GM10266 (cell line): ENCODE measurements around the gene ELOVL5.
A peak's percentile ranks its signal among the peaks of the same experiment; 100 is the strongest.
"Not testable (repeated sequence)": the region's sequence is repeated elsewhere in the genome, so short reads cannot be mapped to it uniquely, and the experiment has no call there.

Experiments used
- DNase-seq: peaks from one replicate; pipeline ENCODE4 v3.0.0; 2012; ENCODE audit errors: extremely low spot score
- TF ChIP-seq, protein P1 (sequence below): IDR thresholded peaks from 2 replicates; pipeline ENCODE4 v1.5.1; 2012; ENCODE audit warnings: mild to moderate bottlenecking, low read depth; ENCODE audit not compliant: control insufficient read depth, insufficient read depth; ENCODE audit errors: missing control alignments

Gene ELOVL5

DNA sequence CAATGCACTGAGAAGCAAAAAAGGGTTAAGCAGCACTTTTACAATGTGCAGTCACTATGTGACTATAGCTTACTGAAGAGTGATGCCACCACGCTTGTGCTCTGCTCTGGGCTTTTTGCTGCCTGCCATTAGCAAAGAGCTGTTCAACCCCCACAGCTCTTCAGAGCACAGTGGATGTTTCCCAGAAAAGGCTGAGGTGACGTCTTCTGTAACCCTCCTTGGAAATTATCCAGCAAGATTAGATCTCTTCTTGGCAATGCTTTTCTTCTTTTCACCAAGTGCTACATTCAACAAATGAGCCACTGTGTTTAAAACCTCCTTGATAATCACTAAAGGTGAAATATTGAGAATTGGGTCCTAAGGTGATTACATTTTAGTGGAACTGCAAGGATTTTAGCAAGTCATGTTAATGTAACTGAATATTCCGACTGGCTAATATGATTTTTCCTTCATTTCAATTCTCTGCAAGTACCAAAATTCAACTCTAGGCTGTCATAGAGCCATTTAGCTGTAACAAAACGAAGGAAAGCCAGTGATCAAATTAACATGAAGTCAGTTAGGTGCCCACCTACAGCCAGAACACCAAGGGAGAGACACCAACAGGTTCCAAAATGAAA, 34.9 kb downstream of the ELOVL5 start:
- DNase-seq: no peak
- TF ChIP-seq, protein P1, sequence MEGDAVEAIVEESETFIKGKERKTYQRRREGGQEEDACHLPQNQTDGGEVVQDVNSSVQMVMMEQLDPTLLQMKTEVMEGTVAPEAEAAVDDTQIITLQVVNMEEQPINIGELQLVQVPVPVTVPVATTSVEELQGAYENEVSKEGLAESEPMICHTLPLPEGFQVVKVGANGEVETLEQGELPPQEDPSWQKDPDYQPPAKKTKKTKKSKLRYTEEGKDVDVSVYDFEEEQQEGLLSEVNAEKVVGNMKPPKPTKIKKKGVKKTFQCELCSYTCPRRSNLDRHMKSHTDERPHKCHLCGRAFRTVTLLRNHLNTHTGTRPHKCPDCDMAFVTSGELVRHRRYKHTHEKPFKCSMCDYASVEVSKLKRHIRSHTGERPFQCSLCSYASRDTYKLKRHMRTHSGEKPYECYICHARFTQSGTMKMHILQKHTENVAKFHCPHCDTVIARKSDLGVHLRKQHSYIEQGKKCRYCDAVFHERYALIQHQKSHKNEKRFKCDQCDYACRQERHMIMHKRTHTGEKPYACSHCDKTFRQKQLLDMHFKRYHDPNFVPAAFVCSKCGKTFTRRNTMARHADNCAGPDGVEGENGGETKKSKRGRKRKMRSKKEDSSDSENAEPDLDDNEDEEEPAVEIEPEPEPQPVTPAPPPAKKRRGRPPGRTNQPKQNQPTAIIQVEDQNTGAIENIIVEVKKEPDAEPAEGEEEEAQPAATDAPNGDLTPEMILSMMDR: no peak

DNA sequence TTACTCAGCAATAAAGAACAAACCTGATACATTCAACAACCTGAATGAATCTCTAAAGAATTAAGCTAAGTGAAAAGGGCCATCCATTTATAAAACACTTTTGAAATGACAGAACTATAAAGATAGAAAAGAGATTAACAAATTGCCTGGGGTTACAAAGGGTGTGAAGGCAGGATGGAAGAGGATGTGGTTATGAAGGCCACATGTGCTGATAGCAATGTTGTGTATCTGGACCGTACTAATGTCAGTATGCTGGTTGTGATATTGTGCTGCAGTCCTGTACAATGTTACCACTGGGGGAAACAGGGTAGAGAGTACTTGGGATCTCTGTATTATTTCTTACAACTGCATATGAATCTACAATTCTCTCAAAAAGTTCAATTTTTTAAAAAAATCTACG, 36.4 kb downstream of the ELOVL5 start:
- DNase-seq: no peak

DNA sequence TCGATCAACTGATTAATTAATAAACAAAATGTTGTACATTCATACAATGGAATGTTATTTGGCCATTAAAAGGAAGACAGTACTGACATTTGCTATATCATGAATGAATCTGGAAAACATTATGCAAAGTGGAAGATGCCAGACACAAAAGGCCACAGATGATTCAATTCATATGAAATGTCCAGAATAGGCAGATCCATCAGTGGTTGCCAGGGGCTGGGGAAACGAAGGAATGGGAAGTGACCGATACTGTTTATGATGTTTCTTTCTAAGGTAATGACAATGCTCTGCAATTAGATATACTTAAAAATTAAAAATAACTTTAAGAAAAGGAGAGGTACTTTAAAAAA, 37.2 kb downstream of the ELOVL5 start:
- DNase-seq: no peak
- TF ChIP-seq, protein P1: no peak

More for the DNA sequence above, 36.4 kb downstream of the ELOVL5 start:
- TF ChIP-seq, protein P1: no peak

DNA sequence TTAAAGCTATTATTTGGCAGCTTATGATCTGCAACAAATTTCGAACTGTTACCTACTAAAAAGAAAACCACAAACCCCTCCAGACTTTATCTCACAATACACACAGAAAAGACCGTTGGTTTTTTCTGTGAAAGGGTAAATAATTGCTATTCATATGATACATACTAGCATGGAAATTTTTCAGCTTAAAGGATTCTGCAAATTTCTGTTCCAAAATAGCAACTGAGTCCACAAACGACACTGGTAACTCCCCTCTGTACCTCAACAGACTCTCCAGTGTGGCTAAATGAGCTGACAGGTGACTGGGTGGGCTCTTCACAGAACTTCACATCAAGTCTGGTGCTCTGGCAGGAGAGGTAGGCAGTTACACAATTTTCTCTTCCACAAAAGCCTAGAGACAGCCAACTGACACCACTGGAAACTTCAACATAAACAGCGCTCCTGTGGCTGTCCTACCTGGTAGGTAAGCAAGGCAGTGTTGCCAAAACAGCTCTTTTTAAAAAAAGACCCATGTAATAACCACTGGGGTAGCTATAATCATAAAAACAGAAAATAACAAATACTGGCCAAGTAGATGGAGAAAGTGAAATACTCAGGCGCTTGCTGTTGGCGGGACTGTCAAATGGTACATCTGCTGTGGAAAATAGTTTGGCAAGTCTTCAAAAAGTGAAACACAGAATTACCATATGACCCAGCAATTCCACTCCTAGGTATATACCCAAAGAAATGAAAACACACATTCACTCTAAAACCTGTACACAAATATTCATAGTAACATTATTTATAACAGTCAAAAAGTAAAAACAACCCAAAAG, 37.8 kb downstream of the ELOVL5 start:
- no peak for DNase-seq
- TF ChIP-seq, protein P1: no peak

DNA sequence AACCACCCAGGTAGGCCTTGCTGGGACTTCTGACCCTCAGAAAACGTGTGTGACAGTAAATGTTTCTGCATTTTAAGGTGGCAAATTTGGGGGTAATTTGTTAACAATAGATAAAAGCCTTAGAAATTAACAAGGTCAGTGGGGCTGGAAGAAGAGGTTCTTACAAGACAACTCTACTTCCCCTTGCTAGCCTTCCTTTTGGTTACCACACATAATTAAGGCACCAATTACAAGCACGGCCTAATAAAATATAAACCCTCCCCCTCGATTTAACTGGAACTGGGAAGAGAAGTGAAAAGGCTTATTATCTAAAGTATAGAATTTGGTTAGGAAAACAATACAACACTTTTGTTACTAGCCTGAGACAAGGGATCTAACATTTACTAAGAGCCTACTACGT, 38.8 kb downstream of the ELOVL5 start:
- TF ChIP-seq, protein P1: no peak
- no peak for DNase-seq

DNA sequence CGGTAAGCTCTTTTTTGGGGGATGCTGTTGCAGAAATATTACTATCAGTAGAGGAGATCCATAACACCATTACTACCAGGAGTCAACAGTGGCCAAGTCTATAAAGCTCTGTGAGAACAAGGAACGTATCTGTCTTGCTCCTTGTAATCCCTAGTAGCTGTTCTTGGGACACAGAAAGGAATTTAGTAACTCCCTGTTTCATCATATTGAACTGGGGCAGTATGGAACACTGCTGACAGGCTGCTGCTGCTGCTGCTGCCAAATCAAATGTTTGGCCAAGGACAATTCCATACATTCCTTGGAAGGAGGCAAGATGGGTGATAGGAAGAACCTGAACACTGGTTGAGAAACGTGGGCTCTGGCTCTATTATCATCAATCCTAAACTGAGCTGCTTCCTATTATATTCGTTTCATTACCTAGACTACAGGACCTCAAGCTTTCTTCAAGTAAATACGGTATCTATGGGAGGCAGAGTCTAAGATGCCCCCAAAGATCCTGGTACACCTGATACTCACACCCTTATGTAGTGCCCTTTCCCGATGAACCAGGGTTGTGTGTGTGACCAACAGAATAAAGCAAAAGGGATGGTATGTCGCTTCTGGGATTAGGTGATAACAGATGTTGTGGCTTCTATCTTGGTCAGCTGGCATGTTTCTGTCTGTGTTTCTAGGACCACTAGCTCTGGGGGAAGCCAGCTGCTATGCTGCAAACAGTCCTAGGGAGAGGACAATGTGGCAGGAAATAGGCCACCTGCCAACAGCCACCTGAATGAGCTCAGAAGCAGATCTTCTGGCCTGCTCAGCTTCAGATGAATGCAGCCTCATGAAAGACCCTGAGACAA, 39.5 kb downstream of the ELOVL5 start:
- TF ChIP-seq, protein P1: no peak
- no peak for DNase-seq

DNA sequence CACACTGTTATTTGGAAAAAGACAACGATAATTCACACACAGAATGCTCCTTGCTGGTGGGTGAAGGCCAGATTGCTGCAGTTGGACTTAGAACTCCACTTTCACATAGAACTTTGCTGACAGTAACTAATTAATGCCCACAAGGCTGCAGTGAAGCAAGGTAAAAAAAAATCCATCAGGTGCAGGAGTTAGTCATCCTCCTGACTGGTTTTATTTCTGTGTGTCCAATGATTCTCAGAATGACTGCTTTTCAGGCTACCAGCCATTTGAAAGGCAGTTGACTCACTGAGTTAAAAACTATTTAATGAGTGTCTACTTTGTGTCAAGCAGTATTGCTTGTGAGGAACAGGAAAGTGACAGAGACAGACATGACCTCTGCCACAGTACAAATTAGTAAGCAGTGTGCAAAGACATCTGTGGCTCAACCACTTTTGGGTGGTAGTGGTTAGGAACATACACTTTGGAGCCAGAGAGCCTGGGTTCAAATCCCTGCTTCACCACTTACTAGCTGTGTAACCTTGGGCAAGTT, 41.9 kb downstream of the ELOVL5 start:
- DNase-seq: peak; percentile 55
- TF ChIP-seq, protein P1: no peak

DNA sequence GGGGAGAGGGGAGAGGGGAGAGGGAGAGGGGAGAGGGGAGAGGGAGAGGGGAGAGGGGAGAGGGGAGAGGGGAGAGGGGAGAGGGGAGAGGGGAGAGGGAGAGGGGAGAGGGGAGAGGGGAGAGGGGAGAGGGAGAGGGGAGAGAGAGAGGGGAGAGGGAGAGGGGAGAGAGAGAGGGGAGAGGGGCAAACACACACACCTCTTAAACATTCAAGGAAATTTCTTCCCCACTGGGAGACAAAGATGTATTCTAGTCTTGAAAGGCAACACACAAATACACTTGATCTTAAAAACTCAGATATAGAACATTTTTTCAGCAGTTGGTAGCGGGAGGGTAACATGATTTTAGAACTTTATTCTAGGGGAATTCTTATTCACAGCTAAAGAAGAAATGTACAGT, 42.5 kb downstream of the ELOVL5 start:
- not testable (repeated sequence) for DNase-seq

DNA sequence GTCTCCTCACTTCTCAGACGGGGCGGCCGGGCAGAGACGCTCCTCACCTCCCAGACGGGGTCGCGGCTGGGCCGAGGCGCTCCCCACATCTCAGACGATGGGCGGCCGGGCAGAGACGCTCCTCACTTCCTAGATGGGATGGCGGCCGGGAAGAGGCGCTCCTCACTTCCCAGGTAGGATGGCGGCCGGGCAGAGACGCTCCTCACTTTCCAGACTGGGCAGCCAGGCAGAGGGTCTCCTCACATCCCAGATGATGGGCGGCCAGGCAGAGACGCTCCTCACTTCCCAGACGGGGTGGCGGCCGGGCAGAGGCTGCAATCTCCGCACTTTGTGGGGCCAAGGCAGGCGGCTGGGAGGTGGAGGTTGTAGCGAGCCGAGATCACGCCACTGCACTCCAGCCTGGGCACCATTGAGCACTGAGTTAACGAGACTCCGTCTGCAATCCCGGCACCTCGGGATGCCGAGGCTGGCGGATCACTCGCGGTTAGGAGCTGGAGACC, 43.2 kb downstream of the ELOVL5 start:
- not testable (repeated sequence) for DNase-seq

DNA sequence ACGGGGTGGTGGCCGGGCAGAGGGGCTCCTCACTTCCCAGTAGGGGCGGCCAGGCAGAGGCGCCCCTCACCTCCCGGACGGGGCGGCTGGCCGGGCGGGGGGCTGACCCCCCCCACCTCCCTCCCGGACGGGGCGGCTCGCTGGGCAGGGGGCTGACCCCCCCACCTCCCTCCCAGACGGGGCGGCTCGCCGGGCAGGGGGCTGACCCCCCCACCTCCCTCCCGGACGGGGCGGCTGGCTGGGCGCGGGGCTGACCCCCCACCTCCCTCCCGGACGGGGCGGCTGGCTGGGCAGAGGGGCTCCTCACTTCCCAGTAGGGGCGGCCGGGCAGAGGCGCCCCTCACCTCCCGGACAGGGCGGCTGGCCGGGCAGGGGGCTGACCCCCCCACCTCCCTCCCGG, 43.8 kb downstream of the ELOVL5 start:
- not testable (repeated sequence) for DNase-seq
